ENCODE results near the gene ZNF701.
A peak's percentile ranks its signal among the peaks of the same experiment; 100 is the strongest.
"Not testable (repeated sequence)": the region's sequence is repeated elsewhere in the genome, so short reads cannot be mapped to it uniquely, and the experiment has no call there.

The ZNF701 gene

GRCh38 chr19:52570000-52570861, at the start of gene ZNF701:
TSS of gene ZNF701 (plus strand) at chr19:52570287. CDS start at chr19:52574148, 3,861 bp downstream.
- Histone ChIP-seq H3K4me1 (ENCODE audit: control insufficient read depth, insufficient read depth, low read length) (peaks cover 9% of the 10 kb centered on the region), H3K36me3 (ENCODE audit: control insufficient read depth, insufficient read depth, low read length) (no peaks in the 10 kb centered on the region), H3K9me3 (ENCODE audit: control insufficient read depth, low read length) (no peaks in the 10 kb centered on the region), H3K9ac (ENCODE audit: low read length) (peak within 1 kb of the TSS; percentile 93), H3K4me3 (ENCODE audit: low read length) (peak within 1 kb of the TSS; percentile 94), H3K27me3 (ENCODE audit: control insufficient read depth, insufficient read depth, low read length) (no peaks in the 10 kb centered on the region)

DNA sequence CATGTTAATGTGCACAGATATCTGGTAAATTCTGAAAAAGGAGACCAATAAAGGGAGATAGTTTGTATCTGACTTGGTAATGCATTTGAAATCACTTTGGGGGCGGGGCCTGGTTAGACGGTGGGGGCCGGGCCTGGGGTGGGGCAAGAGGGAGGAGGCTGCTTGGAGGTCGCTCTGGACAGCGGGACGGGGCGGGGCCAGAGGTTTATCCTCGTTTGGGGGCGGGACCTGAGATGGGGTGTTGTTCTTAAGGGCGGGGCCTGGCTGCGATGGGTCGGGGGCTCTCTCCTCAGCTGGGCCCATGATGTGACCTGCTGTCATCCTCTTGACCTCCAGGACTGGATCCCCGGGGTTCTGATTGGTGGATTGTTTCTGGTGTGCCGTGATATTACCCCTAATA, 47.5 kb upstream of the ZNF701 start:
- no peaks in the 10 kb centered on the region for H3K9me3 ChIP-seq (ENCODE audit: control insufficient read depth, low read length)
- H3K36me3 ChIP-seq (ENCODE audit: control insufficient read depth, insufficient read depth, low read length): no peaks in the 10 kb centered on the region
- no peaks in the 10 kb centered on the region for H3K27me3 ChIP-seq (ENCODE audit: control insufficient read depth, insufficient read depth, low read length)
- H3K9ac ChIP-seq (ENCODE audit: low read length): no peak overlapping the region
- peaks cover 4% of the 10 kb centered on the region for H3K4me1 ChIP-seq (ENCODE audit: control insufficient read depth, insufficient read depth, low read length)
- H3K4me3 ChIP-seq (ENCODE audit: low read length): no peak overlapping the region

DNA sequence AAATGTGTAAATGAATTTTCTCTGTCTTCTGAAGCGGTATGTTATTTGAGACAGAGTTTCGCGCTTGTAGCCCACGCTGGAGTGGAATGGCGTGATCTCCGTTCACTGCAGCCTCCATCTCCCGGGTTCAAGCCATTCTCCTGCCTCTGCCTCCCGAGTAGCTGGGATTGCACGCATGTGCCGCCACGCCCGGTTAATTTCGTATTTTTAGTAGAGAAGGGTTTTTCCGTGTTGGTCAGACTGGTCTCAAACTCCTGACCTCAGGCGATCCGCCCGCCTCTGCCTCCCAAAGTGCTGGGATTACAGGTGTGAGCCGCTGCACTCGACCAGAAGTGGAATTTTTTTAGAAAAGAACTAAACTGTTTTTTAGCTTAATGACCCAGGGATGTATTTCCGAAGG, 46.0 kb upstream of the ZNF701 start:
- no peaks in the 10 kb centered on the region for H3K27me3 ChIP-seq (ENCODE audit: control insufficient read depth, insufficient read depth, low read length)

GRCh38 chr19:52527134-52527955, 42.7 kb upstream of the ZNF701 start, which contains the start of gene ZNF808:
TSS of gene ZNF808 (plus strand) at chr19:52527668. CDS start at chr19:52543285, 15,617 bp downstream.
- Histone ChIP-seq H3K9ac (ENCODE audit: low read length) (peak within 1 kb of the TSS; percentile 92), H3K9me3 (ENCODE audit: control insufficient read depth, low read length) (no peaks in the 10 kb centered on the region), H3K36me3 (ENCODE audit: control insufficient read depth, insufficient read depth, low read length) (no peaks in the 10 kb centered on the region), H3K4me3 (ENCODE audit: low read length) (peak within 1 kb of the TSS; percentile 88), H3K4me1 (ENCODE audit: control insufficient read depth, insufficient read depth, low read length) (peaks cover 11% of the 10 kb centered on the region), H3K27me3 (ENCODE audit: control insufficient read depth, insufficient read depth, low read length) (no peaks in the 10 kb centered on the region)

More for the DNA sequence above, 46.0 kb upstream of the ZNF701 start:
- peaks cover 11% of the 10 kb centered on the region for H3K4me1 ChIP-seq (ENCODE audit: control insufficient read depth, insufficient read depth, low read length)
- no peaks in the 10 kb centered on the region for H3K9me3 ChIP-seq (ENCODE audit: control insufficient read depth, low read length)
- no peaks in the 10 kb centered on the region for H3K36me3 ChIP-seq (ENCODE audit: control insufficient read depth, insufficient read depth, low read length)
- H3K4me3 ChIP-seq (ENCODE audit: low read length): no peak overlapping the region
- H3K9ac ChIP-seq (ENCODE audit: low read length): no peak overlapping the region

DNA sequence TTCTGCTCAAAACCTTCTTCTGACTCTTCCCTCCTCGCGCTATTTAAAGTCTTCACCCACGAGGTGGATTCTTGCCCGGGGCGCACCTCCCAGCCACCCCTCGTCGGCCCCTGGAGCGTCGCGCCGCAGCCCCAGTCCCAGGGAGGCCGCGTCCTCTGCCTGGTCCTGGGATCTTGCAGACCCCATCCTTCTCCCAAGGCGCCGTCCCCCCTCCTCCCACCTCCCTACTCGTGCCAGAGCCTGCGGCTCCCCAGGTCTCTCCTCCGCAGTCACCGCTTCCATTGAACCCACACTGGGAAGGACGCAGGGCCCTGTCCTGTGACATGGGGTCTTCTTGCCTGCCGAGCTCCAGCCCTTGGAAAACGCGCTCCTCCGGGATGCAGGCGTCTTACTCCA, 42.1 kb upstream of the ZNF701 start:
- Histone ChIP-seq H3K36me3 (ENCODE audit: control insufficient read depth, insufficient read depth, low read length) (no peaks in the 10 kb centered on the region), H3K9me3 (ENCODE audit: control insufficient read depth, low read length) (no peaks in the 10 kb centered on the region), H3K4me1 (ENCODE audit: control insufficient read depth, insufficient read depth, low read length) (peaks cover 11% of the 10 kb centered on the region), H3K9ac (ENCODE audit: low read length) (peak overlapping the region; percentile 92), H3K27me3 (ENCODE audit: control insufficient read depth, insufficient read depth, low read length) (no peaks in the 10 kb centered on the region), H3K4me3 (ENCODE audit: low read length) (peak overlapping the region; percentile 88)

DNA sequence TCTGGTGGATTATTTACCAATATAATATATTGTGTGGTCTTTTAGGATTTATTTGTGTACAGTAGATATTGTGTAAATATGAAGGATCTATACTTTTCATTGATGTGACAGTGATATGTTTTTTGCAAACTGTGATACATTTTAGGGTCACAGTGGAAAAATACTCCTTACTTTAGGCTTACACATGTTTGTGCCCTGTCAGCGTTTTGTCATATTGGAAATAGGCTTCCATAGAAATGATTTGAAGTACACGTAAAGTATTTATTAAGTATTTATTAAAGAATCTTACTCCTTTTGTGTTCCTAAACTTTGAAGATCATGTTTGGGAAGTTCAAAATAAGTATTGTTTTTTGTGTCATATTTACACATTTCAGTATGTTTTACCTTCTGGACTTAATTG, 37.6 kb upstream of the ZNF701 start:
- H3K4me1 ChIP-seq (ENCODE audit: control insufficient read depth, insufficient read depth, low read length): peaks cover 7% of the 10 kb centered on the region
- H3K4me3 ChIP-seq (ENCODE audit: low read length): no peak overlapping the region
- no peak overlapping the region for H3K9ac ChIP-seq (ENCODE audit: low read length)
- no peaks in the 10 kb centered on the region for H3K27me3 ChIP-seq (ENCODE audit: control insufficient read depth, insufficient read depth, low read length)
- H3K36me3 ChIP-seq (ENCODE audit: control insufficient read depth, insufficient read depth, low read length): no peaks in the 10 kb centered on the region
- H3K9me3 ChIP-seq (ENCODE audit: control insufficient read depth, low read length): no peaks in the 10 kb centered on the region

- Histone ChIP-seq H3K4me3 (ENCODE audit: low read length) (no peak overlapping the region), H3K27me3 (ENCODE audit: control insufficient read depth, insufficient read depth, low read length) (no peaks in the 10 kb centered on the region), H3K9ac (ENCODE audit: low read length) (no peak overlapping the region), H3K36me3 (ENCODE audit: control insufficient read depth, insufficient read depth, low read length) (no peaks in the 10 kb centered on the region), H3K9me3 (ENCODE audit: control insufficient read depth, low read length) (no peaks in the 10 kb centered on the region), H3K4me1 (ENCODE audit: control insufficient read depth, insufficient read depth, low read length) (no peaks in the 10 kb centered on the region)
These were observed 36.2 kb upstream of the ZNF701 start for GRCh38 chr19:52533901-52534300.

DNA sequence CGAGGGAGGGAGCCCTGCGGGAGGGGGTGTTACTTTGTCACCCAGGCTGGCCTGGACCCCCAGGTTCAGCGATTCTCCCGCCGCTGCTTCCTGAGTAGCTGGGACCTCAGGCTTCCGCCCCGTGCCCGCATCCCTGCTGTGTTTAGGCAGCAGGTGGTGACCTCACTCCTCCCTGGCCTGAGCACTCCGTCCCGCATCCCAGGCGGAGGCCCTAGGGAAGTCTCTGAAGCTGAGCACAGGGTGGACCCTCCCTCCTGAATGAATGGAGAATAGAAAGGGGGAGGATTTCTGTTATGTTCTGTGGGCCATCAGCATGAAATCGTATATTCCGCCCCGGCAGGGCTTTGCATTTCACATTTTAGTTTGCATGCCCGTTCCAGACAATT, 34.7 kb upstream of the ZNF701 start:
- not testable (repeated sequence) for H3K36me3 ChIP-seq (ENCODE audit: control insufficient read depth, insufficient read depth, low read length); H3K9ac ChIP-seq (ENCODE audit: low read length); H3K9me3 ChIP-seq (ENCODE audit: control insufficient read depth, low read length); H3K4me3 ChIP-seq (ENCODE audit: low read length); H3K4me1 ChIP-seq (ENCODE audit: control insufficient read depth, insufficient read depth, low read length); H3K27me3 ChIP-seq (ENCODE audit: control insufficient read depth, insufficient read depth, low read length)

- no peaks in the 10 kb centered on the region for H3K27me3 ChIP-seq (ENCODE audit: control insufficient read depth, insufficient read depth, low read length)
- no peaks in the 10 kb centered on the region for H3K36me3 ChIP-seq (ENCODE audit: control insufficient read depth, insufficient read depth, low read length)
- no peak overlapping the region for H3K9ac ChIP-seq (ENCODE audit: low read length)
- no peaks in the 10 kb centered on the region for H3K4me1 ChIP-seq (ENCODE audit: control insufficient read depth, insufficient read depth, low read length)
- no peak overlapping the region for H3K4me3 ChIP-seq (ENCODE audit: low read length)
- no peaks in the 10 kb centered on the region for H3K9me3 ChIP-seq (ENCODE audit: control insufficient read depth, low read length)
These were observed 34.2 kb upstream of the ZNF701 start for GRCh38 chr19:52535771-52536447.

DNA sequence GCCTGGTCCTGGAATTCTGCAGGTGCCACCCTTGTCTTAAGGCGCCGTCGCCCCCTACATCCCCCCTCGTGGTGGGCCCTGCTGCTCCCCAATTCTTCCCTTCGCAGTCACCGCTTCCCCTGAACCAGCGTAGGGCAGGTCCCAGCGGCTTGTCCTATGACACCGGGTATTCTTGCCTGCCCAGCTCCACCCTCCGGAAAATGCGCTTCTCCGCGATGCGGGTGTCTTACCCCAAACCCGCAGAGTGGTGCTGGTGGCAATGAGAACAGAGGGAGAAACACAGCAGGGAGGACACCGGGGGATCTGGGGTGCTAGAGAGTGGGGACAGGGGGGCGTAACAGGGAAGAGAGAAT, 33.7 kb upstream of the ZNF701 start:
- Histone ChIP-seq H3K27me3 (ENCODE audit: control insufficient read depth, insufficient read depth, low read length) (no peaks in the 10 kb centered on the region), H3K4me3 (ENCODE audit: low read length) (no peak overlapping the region), H3K9me3 (ENCODE audit: control insufficient read depth, low read length) (no peaks in the 10 kb centered on the region), H3K4me1 (ENCODE audit: control insufficient read depth, insufficient read depth, low read length) (no peaks in the 10 kb centered on the region), H3K36me3 (ENCODE audit: control insufficient read depth, insufficient read depth, low read length) (no peaks in the 10 kb centered on the region), H3K9ac (ENCODE audit: low read length) (no peak overlapping the region)

GRCh38 chr19:52538815-52539214, 31.3 kb upstream of the ZNF701 start:
- H3K9ac ChIP-seq (ENCODE audit: low read length); H3K4me1 ChIP-seq (ENCODE audit: control insufficient read depth, insufficient read depth, low read length); H3K9me3 ChIP-seq (ENCODE audit: control insufficient read depth, low read length); H3K27me3 ChIP-seq (ENCODE audit: control insufficient read depth, insufficient read depth, low read length); H3K36me3 ChIP-seq (ENCODE audit: control insufficient read depth, insufficient read depth, low read length); H3K4me3 ChIP-seq (ENCODE audit: low read length): not testable (repeated sequence)

GRCh38 chr19:52541176-52541575, 28.9 kb upstream of the ZNF701 start:
- H3K36me3 ChIP-seq (ENCODE audit: control insufficient read depth, insufficient read depth, low read length); H3K27me3 ChIP-seq (ENCODE audit: control insufficient read depth, insufficient read depth, low read length); H3K9ac ChIP-seq (ENCODE audit: low read length); H3K4me1 ChIP-seq (ENCODE audit: control insufficient read depth, insufficient read depth, low read length); H3K9me3 ChIP-seq (ENCODE audit: control insufficient read depth, low read length); H3K4me3 ChIP-seq (ENCODE audit: low read length): not testable (repeated sequence)

All from mucosa of stomach (tissue), 1 donor.